Left lung (tissue), 10 donors: ENCODE results near the gene STOM. TPM values are rescaled to one million over a fixed set of nuclear protein-coding genes. Genes with fewer than 3 reads are reported as not detected.

Experiments
- ATAC-seq: fragments of 200-7000 bp; cut with Tn5 transposase; one replicate; pipeline ENCODE4 v1.9.1; 2020; ENCODE audit warnings: moderate library complexity
- DNase-seq, 4 donors: peaks; one replicate each; pipeline ENCODE4 v3.0.0-alpha.2; 2013 to 2020
- H3K27ac ChIP-seq, 2 donors: fragments of 200-600 bp; sonication (generic) in 1 of 2; one replicate each; pipeline versions ENCODE4 v1.5.0 to v1.8.0; 2020 to 2021
- H3K27me3 ChIP-seq, 2 donors: fragments of 200-600 bp; sonication (generic) in 1 of 2; one replicate each; pipeline versions ENCODE4 v1.5.0 to v1.8.0; 2020 to 2021
- H3K36me3 ChIP-seq, 2 donors: fragments of 200-600 bp; sonication (generic) in 1 of 2; one replicate each; pipeline versions ENCODE4 v1.5.0 to v1.8.0; 2020 to 2021
- H3K4me1 ChIP-seq, 2 donors: fragments of 200-600 bp; one replicate each; pipeline ENCODE4 v1.8.0; 2021
- H3K4me3 ChIP-seq, 2 donors: fragments of 200-600 bp; sonication (generic) in 1 of 2; one replicate each; pipeline versions ENCODE4 v1.5.0 to v1.8.0; 2020 to 2021; ENCODE audit warnings: mild to moderate bottlenecking in 1 of 2
- H3K9me3 ChIP-seq, 2 donors: fragments of 200-600 bp; sonication (generic) in 1 of 2; one replicate each; pipeline versions ENCODE4 v1.5.0 to v1.8.0; 2020 to 2021
- CTCF ChIP-seq, 2 donors: fragments of 200-600 bp; sonication (generic) in 1 of 2; IDR thresholded peaks; one replicate each; pipeline versions ENCODE4 v1.5.0 to v1.8.0; 2021; ENCODE audit warnings: antibody characterized with exemption in 2 of 2
- intact Hi-C, 2 donors: fragments of 100-400 bp; cut with DNase I; formaldehyde crosslinking; loops; one replicate each; pipeline versions ENCODE4 v1.11.2 to v1.14.2; 2022
- polyA plus RNA-seq, 6 donors: library from polyadenylated mRNA; unstranded; fragments of 120-200 nt; gene quantifications; one replicate each; pipeline ENCODE4 v1.2.1, GENCODE V29; 2013; ENCODE audit not compliant: insufficient read length in 6 of 6
- total RNA-seq, 2 donors: library from RNA; stranded (reverse); fragmentation: NEBNext Ultra II Directional; extraction: Animal tissue kit (Norgen Biotek cat#: 25700); gene quantifications; one replicate each; pipeline ENCODE4 v1.2.1, GENCODE V29; 2021
- donor health status: DM: no; HTN: yes; CAD: no.
- donor health status: DM: no; HTN: no; CAD: no.

STOM gene
- total and polyA plus RNA-seq, 8 donors = 99.8 to 576 (median 114) TPM

- no peak for ATAC-seq
- Histone ChIP-seq H3K9me3 (no peaks in the 10 kb centered on the region), H3K4me3 (no peak overlapping the region), H3K4me1 (peaks cover 6 to 48% of the 10 kb centered on the region in 2 donors), H3K27me3 (no peaks in the 10 kb centered on the region), H3K36me3 (peaks cover 0 to 91% of the 10 kb centered on the region in 2 donors), H3K27ac (peak overlapping the region in 1 of 2 donors; percentile 85)
- intact Hi-C loops = loop anchor here in 1 of 2 donors (5.0 kb wide), 1 partner anchor 78 kb away; no protein-coding TSS in a partner anchor
- no peak for DNase-seq
- TF ChIP-seq CTCF (IDR thresholded peaks at IDR 0.05) = no peak
These were observed 50.7 kb downstream of the STOM start for GRCh38 chr9:121319383-121319780.

- peaks cover 0 to 91% of the 10 kb centered on the region in 2 donors for H3K36me3 ChIP-seq
- no peaks in the 10 kb centered on the region for H3K27me3 ChIP-seq
- TF ChIP-seq CTCF (IDR thresholded peaks at IDR 0.05) = no peak
- ATAC-seq (no peak), DNase-seq (no peak)
- intact Hi-C loops = loop anchor here in 1 of 2 donors (5.0 kb wide), 1 partner anchor 78 kb away; no protein-coding TSS in a partner anchor
- no peak overlapping the region for H3K27ac ChIP-seq
- H3K4me3 ChIP-seq = no peak overlapping the region
- no peaks in the 10 kb centered on the region for H3K9me3 ChIP-seq
- H3K4me1 ChIP-seq = peaks cover 6 to 43% of the 10 kb centered on the region in 2 donors
These were observed 51.2 kb downstream of the STOM start for GRCh38 chr9:121318631-121319382.

- ATAC-seq = no peak
- intact Hi-C loops = loop anchor here in 1 of 2 donors (5.0 kb wide), 1 partner anchor 79 kb away; no protein-coding TSS in a partner anchor
- Histone ChIP-seq H3K27me3 (no peaks in the 10 kb centered on the region), H3K4me3 (no peak overlapping the region), H3K4me1 (peaks cover 6 to 34% of the 10 kb centered on the region in 2 donors), H3K27ac (peak overlapping the region in 1 of 2 donors; percentile 11), H3K9me3 (no peaks in the 10 kb centered on the region), H3K36me3 (peaks cover 0 to 92% of the 10 kb centered on the region in 2 donors)
- no peak for DNase-seq
- no peak for TF ChIP-seq CTCF (IDR thresholded peaks at IDR 0.05)
These were observed 52.1 kb downstream of the STOM start for GRCh38 chr9:121317737-121318630.

- Histone ChIP-seq H3K4me3 (no peak overlapping the region), H3K4me1 (peaks cover 0 to 24% of the 10 kb centered on the region in 2 donors), H3K27me3 (no peaks in the 10 kb centered on the region), H3K27ac (no peak overlapping the region), H3K36me3 (peaks cover 0 to 96% of the 10 kb centered on the region in 2 donors), H3K9me3 (no peaks in the 10 kb centered on the region)
- intact Hi-C loops = loop anchor here in 1 of 2 donors (5.0 kb wide), 1 partner anchor 80 kb away; no protein-coding TSS in a partner anchor
- no peak for TF ChIP-seq CTCF (IDR thresholded peaks at IDR 0.05)
- ATAC-seq = no peak
- DNase-seq = no peak
These were observed 53.1 kb downstream of the STOM start for GRCh38 chr9:121316852-121317373.
